Prostate gland (tissue), 2 donors: ENCODE measurements around the gene SSR3. TPM values are rescaled to one million over a fixed set of nuclear protein-coding genes. Genes with fewer than 3 reads are reported as not detected.

Experiments used
- DNase-seq: peaks from one replicate; pipeline ENCODE4 v3.0.0-alpha.2; 2019; ENCODE audit warnings: low spot score
- H3K27ac ChIP-seq, 2 donors: fragments of 200-600 bp; sonication (generic); 2 replicates each; pipeline ENCODE4 v1.5.1; 2017 to 2019
- H3K27me3 ChIP-seq: fragments of 200-600 bp; sonication (generic); replicated peaks from 2 replicates; pipeline ENCODE4 v1.5.1; 2019; ENCODE audit not compliant: insufficient read depth
- H3K36me3 ChIP-seq, 2 donors: fragments of 200-600 bp; sonication (generic); 1 replicate in 1 of 2; 2 replicates in 1 of 2; pipeline versions ENCODE4 v1.5.1 to v1.8.1; 2017 to 2019
- H3K4me1 ChIP-seq: fragments of 200-600 bp; sonication (generic); replicated peaks from 2 replicates; pipeline ENCODE4 v1.5.1; 2019
- H3K4me3 ChIP-seq, 2 donors: fragments of 200-600 bp; sonication (generic); 2 replicates each; pipeline ENCODE4 v1.5.1; 2017 to 2019
- H3K9me3 ChIP-seq: fragments of 200-600 bp; sonication (generic); 2 replicates; pipeline ENCODE4 v1.5.1; 2017
- CTCF ChIP-seq, 4 experiments: fragments of 200-600 bp in 2 of 4; fragments of 450-650 bp in 2 of 4; sonication (generic) in 2 of 4; IDR thresholded peaks; 1 replicate in 3 of 4; 2 replicates in 1 of 4; pipeline ENCODE4 v1.5.1; 2016 to 2019; ENCODE audit warnings: antibody characterized with exemption in 4 of 4, mild to moderate bottlenecking in 2 of 4, moderate library complexity in 2 of 4
- POLR2A ChIP-seq: fragments of 450-650 bp; IDR thresholded peaks from one replicate; pipeline ENCODE4 v1.6.1; 2016; ENCODE audit warnings: antibody characterized with exemption, mild to moderate bottlenecking
- POLR2AphosphoS5 ChIP-seq: sonication (generic); formaldehyde crosslinking; IDR thresholded peaks from one replicate; pipeline ENCODE4 v1.6.1; 2017; ENCODE audit warnings: antibody characterized with exemption
- WGBS: methylation state at CpG from one replicate; pipeline ENCODE4 v1.1.5; 2018; 5-methylcytosine and 5-hydroxymethylcytosine counted together
- intact Hi-C: fragments of 100-400 bp; cut with DNase I; formaldehyde crosslinking; loops from one replicate; pipeline ENCODE4 v1.14.2; 2022
- total RNA-seq, 2 donors: library from RNA; depleted of rRNA; stranded (reverse); fragments of >200 nt; gene quantifications; one replicate each; pipeline ENCODE4 v1.1.0, GENCODE V29; 2016

The SSR3 gene
- total RNA-seq, 2 donors from 2014 or later, result 102 to 142 TPM

DNA sequence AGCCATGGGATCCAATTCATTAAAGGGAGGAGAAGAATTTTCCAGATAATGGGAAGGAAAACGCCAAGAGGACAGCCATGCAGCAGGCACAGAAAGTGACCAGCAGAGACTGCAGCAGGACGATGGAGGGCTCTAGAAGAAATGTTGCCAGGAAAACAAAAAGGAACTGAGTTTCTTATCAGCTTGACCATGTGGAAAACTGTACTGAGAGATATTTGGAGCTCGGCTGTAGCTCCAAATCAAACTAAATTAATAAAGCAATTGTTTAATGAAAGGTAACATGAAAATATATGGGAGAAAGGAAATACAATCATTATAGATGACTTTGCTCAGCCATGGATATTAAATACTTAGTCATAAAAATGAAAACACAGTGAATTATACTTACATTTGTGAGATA is 63.7 kb downstream of the SSR3 start:
- intact Hi-C loops, result no loop called here
- H3K9me3 ChIP-seq, result no peaks in the 10 kb centered on the region
- no peaks in the 10 kb centered on the region for H3K4me1 ChIP-seq
- no peak for DNase-seq
- H3K27ac ChIP-seq, result no peak overlapping the region
- WGBS, result 77% methylated on average over 3 of the region's 3 CpGs
- no peaks in the 10 kb centered on the region for H3K36me3 ChIP-seq
- H3K4me3 ChIP-seq, result no peak overlapping the region
- no peaks in the 10 kb centered on the region for H3K27me3 ChIP-seq
- TF ChIP-seq POLR2AphosphoS5, result no peak
- TF ChIP-seq CTCF (IDR thresholded peaks at IDR 0.05), result no peak
- no peak for TF ChIP-seq POLR2A

Other genes starting within 250 kb of the SSR3 start
- gene TIPARP, start 119.5 kb upstream of the SSR3 start, total RNA-seq, result 10 to 100 TPM; 31.9 to 52.0 TPM